ENCODE data around the gene EFNA5.
"Not testable (repeated sequence)": the region's sequence is repeated elsewhere in the genome, so short reads cannot be mapped to it uniquely, and the experiment has no call there.

EFNA5 gene

DNA sequence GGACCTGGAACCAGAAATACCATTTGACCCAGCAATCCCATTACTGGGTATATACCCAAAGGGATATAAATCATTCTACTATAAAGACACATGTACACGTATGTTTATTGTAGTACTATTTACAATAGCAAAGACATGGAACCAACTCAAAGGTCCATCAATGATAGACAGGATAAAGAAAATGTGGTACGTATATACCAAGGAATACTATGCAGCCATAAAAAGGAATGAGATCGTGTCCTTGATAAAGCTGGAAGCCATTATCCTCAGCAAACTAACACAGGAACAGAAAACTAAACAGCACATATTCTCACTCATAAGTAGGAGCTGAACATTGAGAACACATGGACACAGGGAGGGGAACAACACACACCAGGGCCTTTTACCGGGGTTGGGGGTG, 218.9 kb downstream of the EFNA5 start:
- DNase-seq = not testable (repeated sequence)

DNA sequence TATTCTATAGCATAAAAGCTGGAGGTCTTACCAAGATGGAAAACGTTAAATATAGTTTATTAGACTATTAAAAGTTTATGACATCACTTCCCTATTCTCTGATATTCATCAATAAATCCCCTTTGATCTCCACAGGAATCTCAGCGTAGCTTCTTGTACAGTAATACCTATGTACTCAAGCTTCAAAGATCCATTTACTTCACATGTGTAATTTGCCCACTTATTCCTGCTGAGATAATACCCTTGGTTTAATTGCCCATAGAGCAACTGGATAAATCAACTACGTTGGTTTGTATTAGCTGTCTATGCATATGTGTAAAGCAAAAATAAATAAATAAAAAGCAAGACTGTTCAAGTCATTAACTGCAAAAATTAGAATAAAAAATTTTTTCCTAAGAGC, 219.7 kb downstream of the EFNA5 start:
- DNase-seq = no peak

DNA sequence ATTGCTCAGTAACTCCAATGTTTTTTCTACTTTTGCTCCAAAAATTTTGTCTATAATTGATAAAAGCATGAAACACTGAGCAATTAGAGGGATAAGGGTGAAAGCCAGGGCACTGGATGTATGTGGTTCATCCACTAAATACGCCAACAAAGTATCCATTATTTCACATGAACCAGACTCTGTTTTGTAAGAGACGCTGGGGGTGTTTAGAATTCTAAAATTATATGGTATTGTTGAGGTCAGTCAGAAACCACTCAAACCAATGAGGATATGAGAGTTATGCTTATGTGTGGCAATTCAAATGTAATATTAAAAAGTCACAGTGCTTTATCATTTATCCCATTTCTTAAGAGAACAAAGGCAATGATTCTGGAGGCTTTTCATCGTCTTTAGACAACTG, 220.2 kb downstream of the EFNA5 start:
- DNase-seq = no peak

DNA sequence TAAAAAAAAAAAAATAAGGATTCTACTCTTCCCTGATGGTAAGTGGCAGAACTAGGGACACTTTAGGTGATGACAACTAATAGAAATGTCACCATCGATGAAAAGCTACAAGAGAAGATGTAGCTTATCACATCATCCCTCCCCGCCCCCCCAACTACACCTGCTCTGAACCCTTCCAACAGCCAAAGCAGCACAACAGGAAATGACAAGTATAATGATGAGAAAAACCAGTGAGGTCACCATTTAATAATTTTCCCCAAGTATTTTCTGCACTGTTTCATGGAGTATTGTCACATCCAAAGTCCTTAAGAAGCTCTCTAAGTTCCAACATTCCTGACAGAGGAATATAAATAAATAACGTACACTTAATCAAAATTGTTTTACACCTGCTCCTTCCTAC, 221.4 kb downstream of the EFNA5 start:
- DNase-seq = no peak

DNA sequence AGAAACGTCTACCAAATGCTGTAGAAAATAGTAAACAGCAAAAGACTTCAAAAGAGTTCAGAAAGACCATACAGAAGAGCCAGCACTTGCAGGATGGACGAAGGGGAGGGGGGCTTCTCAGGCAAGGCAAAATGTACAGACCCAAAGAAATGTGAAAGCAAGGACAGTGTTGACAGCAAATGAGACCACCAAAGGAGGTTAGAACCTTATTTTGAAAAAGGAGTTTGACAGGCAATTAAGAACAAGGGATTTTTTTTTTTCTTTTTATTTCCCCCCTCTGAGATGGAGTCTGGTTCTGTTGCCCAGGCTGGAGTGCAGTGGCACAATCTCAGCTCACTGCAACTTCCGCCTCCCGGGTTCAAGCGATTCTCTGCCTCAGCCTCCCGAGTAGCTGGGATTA, 223.2 kb downstream of the EFNA5 start:
- no peak for DNase-seq

DNA sequence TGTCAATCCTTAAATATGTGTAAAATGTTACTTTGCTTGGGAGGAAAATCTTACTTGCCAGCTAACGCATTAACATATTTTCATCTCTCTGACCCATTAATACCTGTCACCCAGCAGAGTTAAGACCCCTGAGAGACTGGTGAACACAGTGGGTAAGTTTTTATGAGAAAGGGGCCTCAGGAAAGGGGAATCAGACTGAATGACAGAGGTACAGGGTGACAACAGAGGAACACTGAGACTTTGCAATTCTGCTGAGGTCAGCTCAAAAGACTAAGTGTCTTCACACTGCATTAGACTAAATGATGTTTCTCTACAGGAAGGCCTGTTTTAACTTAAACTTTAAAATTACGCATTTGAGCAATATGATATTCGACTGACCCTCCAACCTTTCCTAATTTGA, 223.8 kb downstream of the EFNA5 start:
- no peak for DNase-seq

DNA sequence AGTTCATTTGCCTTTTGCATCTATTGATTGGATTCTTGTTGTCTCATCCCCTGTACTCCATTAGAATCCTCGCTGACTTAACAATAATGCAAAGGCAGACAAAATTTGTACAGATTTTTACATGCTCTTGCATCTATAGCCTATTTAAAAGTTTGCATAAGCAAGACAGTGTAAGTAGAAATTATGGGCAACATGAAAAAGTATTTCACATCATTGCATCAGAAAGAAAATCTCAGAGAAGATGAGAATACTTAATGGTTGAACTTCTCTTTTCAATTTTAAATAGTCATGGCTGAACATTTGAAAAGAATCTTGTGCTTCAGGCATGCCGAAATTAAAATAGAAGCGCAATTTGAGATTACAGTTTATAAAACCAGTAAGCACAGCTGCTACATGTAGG, 226.4 kb downstream of the EFNA5 start:
- DNase-seq = no peak

DNA sequence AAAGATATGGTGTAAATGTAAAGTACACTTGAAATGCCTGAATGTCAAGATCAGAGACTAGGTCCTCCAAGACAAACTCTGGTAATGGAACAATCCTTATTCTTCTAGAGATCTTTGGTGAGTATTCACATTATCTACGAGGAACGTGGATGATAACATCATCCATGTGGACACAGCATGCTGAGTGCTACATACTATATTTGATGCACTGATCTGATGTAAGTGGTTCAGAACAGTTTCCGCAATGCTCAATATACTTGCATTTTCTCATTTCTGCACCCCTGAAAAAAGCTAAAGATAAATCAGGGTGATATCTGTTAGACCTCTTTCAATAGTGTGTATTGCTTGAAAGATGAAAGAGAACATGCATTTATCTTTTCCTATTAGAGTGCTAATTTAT, 226.8 kb downstream of the EFNA5 start:
- no peak for DNase-seq

DNA sequence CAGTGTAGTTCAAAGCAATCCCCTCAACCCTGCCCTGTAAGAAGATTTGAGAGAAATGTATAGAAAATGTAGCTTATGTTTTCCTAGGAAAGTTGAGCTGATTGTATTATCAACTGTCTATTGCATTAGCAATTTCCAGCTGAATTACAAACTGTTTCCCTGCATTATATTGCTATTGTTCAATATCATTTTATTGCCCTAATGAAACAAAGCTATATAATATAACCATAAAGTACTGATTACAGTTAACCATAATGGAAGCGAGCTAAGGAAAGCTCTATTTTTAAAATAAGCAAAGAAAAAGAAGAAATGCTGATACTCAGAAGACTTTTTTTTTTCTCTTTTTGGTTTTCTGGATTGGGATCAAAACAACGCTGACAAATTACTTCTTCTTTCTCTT, 228.3 kb downstream of the EFNA5 start:
- no peak for DNase-seq

DNA sequence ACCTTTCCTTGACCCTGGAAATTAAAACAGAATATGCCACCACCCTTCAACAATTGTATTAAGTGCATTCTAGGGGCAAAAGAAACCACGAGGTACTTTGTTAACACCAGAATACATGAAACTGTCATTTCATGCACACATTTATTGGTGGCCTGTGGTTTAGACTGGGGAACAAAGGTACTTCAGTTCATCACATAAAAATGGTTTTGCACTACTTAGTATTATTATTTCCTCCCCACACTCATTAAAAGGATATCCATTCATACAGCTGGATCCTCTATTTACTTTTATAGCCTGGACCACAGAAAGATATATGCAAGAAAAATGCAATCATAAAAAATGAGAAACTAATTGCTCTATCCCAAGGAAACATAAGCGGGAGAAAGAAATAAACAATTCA, 230.9 kb downstream of the EFNA5 start:
- no peak for DNase-seq

DNA sequence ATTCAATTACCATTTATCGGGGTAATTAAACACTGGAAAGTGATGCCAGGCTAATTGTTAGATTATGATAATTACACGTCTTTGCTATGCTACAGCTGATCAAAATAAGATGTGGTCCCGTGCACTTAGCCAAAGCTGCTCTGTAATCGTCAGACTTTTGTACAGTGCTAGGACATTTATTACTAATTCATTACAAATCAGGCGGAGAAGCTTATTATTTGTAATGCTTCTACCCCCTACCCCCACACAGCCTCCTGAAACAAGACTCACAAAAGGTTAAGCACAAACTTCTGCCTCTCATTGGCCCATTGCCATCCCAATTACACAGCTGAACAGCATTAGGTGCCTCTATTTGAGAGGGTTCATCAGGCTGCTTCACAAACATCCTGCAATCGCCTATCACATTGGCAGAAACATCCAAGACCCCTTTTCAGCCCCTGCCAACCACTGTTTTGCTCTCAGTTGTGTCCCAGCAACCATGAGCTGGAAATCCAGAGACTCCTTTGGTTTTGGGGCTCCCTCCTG, 232.7 kb downstream of the EFNA5 start:
- no peak for DNase-seq

DNA sequence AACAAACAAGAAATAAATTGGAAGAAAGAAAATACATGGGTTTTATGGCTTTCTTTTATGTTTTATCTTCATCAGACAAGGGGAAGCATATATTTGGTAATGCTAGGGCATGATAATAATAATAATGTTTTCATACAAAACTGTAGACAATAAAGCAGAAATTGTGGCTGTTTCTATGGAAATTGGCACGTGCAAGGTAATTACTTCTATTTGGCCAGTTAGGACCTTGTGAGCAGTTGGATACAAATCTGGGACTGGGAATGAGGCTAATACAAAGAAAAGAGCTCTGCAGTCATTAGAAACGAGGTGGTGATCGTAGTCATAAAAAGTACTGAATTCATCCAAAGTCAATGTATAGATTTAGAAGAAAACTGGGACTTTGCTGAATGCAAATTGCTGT, 233.6 kb downstream of the EFNA5 start:
- DNase-seq = no peak

DNA sequence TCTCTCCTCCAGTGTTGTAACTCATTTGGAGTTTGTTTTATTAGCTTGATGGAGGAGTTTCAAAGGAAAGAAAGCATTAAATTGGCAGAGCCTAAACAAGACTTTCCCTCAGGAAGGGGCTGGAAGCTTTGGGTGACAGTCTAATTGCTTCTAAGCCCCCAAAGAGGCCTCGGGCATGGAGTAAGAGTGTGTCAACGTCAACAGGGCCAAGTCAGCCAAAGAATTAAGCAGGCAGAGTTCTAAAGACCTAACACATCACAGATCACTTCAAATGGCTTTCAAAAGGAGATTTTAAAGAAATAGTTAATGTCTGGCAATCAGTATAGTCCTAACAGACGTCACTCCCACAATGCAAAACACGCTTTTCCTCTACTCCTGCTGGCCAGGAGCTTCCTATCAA, 234.5 kb downstream of the EFNA5 start:
- no peak for DNase-seq

DNA sequence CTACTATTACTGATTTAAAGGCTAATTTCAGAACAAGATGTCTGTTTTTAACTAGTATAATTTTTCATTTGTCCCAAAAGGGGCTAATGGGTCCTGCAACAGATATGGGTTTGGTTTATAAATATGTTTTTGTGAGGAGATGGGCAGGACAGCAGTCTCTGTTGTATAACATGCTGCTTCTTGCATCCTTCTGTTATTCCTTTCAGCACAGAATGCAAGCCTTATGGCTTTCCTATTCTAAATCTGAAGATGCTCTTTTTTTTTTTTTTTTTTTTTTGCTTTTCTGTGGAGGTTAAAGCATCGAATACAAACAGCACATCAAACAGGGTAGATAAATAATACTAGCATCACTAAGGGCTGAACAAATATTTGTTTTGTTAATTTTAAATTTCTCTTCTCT, 235.7 kb downstream of the EFNA5 start:
- no peak for DNase-seq

DNA sequence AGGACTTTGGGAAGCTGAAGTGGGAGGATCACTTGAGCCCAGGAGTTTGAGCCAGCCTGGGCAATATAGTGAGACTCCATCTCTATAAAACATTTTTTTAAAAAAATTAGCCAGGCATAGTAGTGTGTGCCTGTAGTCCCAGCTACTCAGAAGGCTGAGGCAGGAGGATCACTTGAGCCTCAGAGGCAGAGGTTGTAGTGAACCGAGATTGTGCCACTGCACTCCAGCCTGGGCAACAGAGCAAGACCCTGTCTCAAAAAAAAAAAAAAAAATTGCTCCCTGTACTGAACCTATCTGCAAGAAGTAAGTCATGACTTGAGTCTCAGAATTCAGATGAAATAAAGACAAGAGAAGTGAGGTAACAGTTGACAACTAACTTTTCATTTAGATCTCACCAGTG, 237.1 kb downstream of the EFNA5 start:
- not testable (repeated sequence) for DNase-seq

DNA sequence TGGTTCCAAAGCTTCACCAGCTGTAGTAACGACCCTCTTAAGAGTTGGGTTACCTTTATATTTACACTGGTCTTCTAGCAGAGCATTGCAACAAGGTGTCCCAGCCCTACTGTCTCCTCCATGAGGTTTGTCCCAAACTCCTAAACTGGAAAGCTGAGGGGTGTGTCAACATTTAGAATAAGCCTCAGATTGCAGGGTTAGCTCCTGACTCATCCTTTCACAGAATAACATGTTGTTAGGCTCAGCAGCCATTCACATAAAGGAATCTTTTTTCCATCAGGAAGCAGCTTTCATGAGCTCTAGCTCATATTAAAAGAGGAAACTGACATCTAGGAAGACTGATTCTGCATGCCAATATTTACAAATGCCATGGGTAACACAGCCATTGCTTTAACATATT, 238.7 kb downstream of the EFNA5 start:
- no peak for DNase-seq

DNA sequence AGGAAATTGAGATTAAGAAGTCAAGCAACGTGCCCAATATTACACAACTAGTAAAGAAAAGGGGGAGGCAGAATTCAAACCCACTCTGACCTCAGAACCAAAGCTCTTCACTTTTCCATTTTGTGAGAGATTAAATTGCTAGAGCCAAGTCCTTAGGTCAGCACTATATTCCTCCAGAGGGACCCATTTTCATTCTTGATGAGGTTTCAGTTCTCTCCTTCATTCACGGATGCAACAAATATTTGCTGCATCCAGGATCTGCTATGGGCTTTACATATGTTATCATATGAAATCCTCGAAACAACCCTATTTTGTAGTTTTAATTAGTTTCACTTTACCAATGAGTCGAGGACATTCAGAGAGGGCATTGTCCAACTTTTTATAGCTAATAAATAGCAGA, 239.2 kb downstream of the EFNA5 start:
- no peak for DNase-seq

DNA sequence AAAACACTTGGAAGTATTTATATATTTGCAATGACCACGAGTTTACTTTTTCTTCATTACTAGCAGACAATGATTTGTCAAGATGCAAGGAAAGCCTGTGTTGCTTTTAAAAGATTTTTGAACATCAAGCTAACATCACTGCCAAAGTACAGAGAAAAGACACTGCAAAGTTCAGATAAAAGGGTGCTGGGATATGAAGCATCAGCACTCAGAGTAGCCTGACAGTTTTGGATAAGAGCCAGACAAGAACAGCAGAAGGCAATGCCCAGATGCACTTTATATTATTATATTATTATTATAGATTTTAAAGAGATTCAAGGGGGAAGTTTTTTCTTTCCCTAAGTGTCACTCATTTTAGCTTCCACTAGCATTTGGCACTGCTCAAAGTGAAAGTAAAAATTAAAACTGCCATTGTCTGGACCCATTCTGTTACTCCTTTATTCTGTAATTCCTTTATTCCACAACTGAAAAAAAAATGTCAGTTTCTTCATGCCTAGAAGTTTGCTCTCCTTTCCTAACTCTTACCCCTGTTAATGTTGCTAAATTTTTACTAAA, 240.6 kb downstream of the EFNA5 start:
- no peak for DNase-seq

DNA sequence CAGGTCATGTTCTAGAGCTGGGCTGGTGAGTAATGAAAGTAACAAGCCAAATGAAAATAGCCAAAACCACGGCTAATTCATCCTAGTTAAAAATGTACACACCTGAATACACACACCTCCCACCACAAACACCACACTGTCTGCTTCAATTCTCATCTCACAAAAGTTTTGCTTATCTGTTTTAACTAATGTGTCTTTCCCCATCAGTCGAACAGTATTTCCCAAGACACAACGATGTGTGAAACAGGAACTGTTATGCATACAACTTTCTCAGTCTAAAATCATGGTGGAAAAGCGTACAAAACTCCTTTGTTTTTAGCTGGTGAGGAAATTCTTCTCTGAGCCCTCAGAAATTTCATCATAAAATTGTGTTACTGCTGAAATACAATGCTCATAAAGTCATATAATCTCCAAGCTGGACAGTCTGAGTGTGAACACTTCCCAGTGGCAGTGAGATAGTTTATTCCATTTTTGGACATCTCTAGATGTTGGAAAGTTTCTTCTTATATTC, 242.4 kb downstream of the EFNA5 start:
- DNase-seq = no peak

DNA sequence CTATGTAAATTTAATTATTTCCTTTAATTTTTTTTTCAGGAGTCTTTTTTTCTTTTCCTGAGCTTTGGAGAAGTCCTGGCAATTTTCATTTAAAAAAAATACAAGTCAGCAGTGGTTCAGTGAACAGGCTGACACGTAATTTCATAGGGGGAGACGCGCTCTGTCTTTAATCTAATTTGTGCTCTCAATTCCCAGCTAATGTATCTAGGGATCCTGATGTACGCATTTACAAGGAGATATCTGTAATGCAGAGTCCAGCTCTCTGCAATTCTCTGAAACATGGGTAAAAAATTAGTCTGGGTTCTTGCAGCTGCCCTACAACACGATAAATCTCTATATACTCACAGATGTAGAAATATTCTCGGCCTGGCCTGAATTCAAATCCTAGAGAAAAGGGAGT, 243.9 kb downstream of the EFNA5 start:
- no peak for DNase-seq

DNA sequence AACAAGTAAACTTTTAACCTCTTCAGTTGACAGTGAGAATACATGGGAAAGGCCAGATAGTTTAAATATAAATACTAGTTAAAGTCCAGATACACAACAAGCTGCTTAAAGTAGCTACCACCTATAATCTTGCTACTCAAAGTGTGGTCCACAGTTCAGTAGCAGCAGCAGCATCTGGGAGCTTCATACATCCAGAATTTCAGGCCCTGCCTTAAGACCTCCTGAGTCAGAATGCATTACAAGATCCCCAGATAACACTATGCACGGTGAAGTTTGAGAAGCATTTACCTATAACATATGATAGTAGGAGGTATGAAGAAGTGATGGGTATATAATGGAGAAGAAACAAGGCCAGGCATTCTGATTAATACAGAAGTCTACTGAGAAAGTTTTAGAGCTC, 244.5 kb downstream of the EFNA5 start:
- DNase-seq = no peak

DNA sequence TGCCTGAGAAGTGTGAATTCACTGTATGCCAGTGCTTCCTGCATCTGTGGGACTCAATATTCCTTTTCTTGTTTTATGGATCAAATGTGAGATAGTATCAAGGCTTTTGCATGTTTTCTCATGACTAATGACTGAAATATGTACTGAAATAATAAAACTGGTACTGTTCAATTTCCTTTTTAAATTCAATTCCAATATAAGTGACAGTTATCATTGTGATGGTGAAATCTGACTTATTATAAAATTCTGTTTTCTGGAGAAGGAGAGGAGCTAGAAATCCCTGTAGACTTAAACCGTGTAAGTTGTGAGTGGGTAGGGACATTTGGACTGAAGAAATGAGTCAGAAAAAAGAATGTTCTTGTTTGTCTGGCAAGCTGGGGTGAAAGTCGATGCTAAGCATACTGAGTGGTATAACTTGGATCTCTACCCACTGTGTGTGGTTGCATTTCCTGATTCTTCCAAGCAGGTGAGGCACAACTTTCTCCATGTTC, 245.2 kb downstream of the EFNA5 start:
- DNase-seq = no peak

DNA sequence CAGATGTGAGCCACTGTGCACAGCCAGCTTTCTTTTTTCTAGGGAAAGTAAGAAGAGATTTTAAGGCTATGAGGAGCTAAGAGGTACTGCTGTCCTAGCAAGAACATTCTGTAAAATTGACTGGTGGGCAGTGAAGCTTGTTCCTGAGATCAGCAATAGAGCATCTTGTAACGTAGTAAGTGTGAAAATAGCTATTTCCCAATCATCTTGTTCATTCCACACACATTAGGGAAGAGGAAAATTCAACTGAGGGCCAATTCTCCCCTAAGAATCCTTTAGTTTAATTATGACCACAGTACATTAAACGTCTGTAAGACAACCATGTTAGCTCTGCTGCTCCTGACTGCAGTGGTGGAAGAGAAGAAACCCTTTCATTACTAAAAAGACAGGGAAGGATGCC, 246.2 kb downstream of the EFNA5 start:
- DNase-seq = no peak

DNA sequence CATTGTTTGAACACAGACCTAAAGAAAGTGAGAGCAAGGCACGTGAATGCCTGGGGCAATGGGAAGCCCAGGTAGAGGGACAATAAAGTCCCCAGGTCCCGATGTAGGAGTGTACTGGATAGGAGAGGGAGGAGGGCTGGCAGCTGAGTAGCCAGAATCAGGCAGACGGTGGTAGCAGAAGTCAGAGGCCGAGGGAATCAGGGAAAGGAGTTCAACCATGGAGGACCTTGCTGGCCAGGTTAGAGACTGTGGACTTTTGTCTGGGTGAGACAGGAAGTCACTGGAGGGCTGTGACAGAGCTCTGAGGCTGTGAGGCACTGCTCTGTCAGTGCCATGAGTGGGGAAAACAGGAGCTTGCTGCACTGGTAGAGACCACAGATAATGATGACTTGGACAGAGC, 248.2 kb downstream of the EFNA5 start:
- no peak for DNase-seq

DNA sequence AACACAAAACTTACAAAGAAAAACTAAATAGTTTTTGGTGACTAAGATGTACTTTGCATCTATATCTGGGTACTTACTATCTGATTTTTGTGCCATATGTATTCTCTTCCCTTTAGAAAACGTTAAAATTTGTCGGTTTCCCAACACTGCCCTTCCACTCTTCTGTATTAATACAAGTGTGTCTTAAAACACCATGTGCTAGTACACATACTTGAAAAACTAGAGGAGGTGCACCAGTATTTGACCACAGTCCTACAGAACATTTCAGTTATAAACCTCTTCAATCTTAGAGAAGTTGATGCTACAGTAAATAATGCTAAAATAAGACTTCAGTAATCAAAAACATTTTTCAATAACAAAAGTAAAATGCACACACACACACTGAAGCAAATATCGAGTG, 251.2 kb downstream of the EFNA5 start:
- DNase-seq = no peak

Measured in central memory CD4-positive, alpha-beta T cell (primary cell).